ENCODE results near the gene DGCR6L.
"Not testable (repeated sequence)": the region's sequence is repeated elsewhere in the genome, so short reads cannot be mapped to it uniquely, and the experiment has no call there.

DGCR6L gene

GRCh38 chr22:20291249-20291586 is 28.6 kb downstream of the DGCR6L start:
- no peak overlapping the region for H3K27ac ChIP-seq (ENCODE audit: low read depth, low read length)
- H3K9ac ChIP-seq (ENCODE audit: low read length in 5 of 5): no peak overlapping the region
- H3K4me1 ChIP-seq (ENCODE audit: control insufficient read depth in 5 of 5, insufficient read depth in 5 of 5, low read length in 5 of 5): no peaks in the 10 kb centered on the region
- peaks cover 5 to 19% (median 11%) of the 10 kb centered on the region in 5 donors for H3K27me3 ChIP-seq (ENCODE audit: control insufficient read depth in 5 of 5, insufficient read depth in 4 of 5, low read length in 5 of 5)
- no peak overlapping the region for H3K4me3 ChIP-seq (ENCODE audit: low read depth in 1 of 5, low read length in 5 of 5)
- no peaks in the 10 kb centered on the region for H3K36me3 ChIP-seq (ENCODE audit: control insufficient read depth in 5 of 5, insufficient read depth in 5 of 5, low read length in 5 of 5)
- H3K9me3 ChIP-seq (ENCODE audit: control insufficient read depth in 5 of 5, low read length in 5 of 5): no peaks in the 10 kb centered on the region

GRCh38 chr22:20290578-20291248 is 29.1 kb downstream of the DGCR6L start:
- no peaks in the 10 kb centered on the region for H3K4me1 ChIP-seq (ENCODE audit: control insufficient read depth in 5 of 5, insufficient read depth in 5 of 5, low read length in 5 of 5)
- no peaks in the 10 kb centered on the region for H3K9me3 ChIP-seq (ENCODE audit: control insufficient read depth in 5 of 5, low read length in 5 of 5)
- peaks cover 5 to 19% (median 11%) of the 10 kb centered on the region in 5 donors for H3K27me3 ChIP-seq (ENCODE audit: control insufficient read depth in 5 of 5, insufficient read depth in 4 of 5, low read length in 5 of 5)
- H3K4me3 ChIP-seq (ENCODE audit: low read depth in 1 of 5, low read length in 5 of 5): no peak overlapping the region
- H3K36me3 ChIP-seq (ENCODE audit: control insufficient read depth in 5 of 5, insufficient read depth in 5 of 5, low read length in 5 of 5): no peaks in the 10 kb centered on the region
- H3K27ac ChIP-seq (ENCODE audit: low read depth, low read length): no peak overlapping the region
- no peak overlapping the region for H3K9ac ChIP-seq (ENCODE audit: low read length in 5 of 5)

GRCh38 chr22:20290045-20290392 is 29.8 kb downstream of the DGCR6L start:
- Histone ChIP-seq H3K27ac (ENCODE audit: low read depth, low read length) (no peak overlapping the region), H3K9ac (ENCODE audit: low read length in 5 of 5) (no peak overlapping the region), H3K36me3 (ENCODE audit: control insufficient read depth in 5 of 5, insufficient read depth in 5 of 5, low read length in 5 of 5) (no peaks in the 10 kb centered on the region), H3K4me1 (ENCODE audit: control insufficient read depth in 5 of 5, insufficient read depth in 5 of 5, low read length in 5 of 5) (no peaks in the 10 kb centered on the region), H3K27me3 (ENCODE audit: control insufficient read depth in 5 of 5, insufficient read depth in 4 of 5, low read length in 5 of 5) (peaks cover 5 to 19% (median 11%) of the 10 kb centered on the region in 5 donors), H3K9me3 (ENCODE audit: control insufficient read depth in 5 of 5, low read length in 5 of 5) (no peaks in the 10 kb centered on the region), H3K4me3 (ENCODE audit: low read depth in 1 of 5, low read length in 5 of 5) (no peak overlapping the region)

GRCh38 chr22:20289182-20290044 is 30.4 kb downstream of the DGCR6L start:
- H3K9ac ChIP-seq (ENCODE audit: low read length in 5 of 5): not testable (repeated sequence)

GRCh38 chr22:20286784-20287423 is 33.0 kb downstream of the DGCR6L start:
- H3K4me3 ChIP-seq (ENCODE audit: low read depth in 1 of 5, low read length in 5 of 5); H3K9me3 ChIP-seq (ENCODE audit: control insufficient read depth in 5 of 5, low read length in 5 of 5); H3K9ac ChIP-seq (ENCODE audit: low read length in 5 of 5); H3K27ac ChIP-seq (ENCODE audit: low read depth, low read length); H3K36me3 ChIP-seq (ENCODE audit: control insufficient read depth in 5 of 5, insufficient read depth in 5 of 5, low read length in 5 of 5); H3K4me1 ChIP-seq (ENCODE audit: control insufficient read depth in 5 of 5, insufficient read depth in 5 of 5, low read length in 5 of 5): not testable (repeated sequence)
- peaks cover 5 to 22% (median 15%) of the 10 kb centered on the region in 5 donors for H3K27me3 ChIP-seq (ENCODE audit: control insufficient read depth in 5 of 5, insufficient read depth in 4 of 5, low read length in 5 of 5)

More at GRCh38 chr22:20289182-20290044, 30.4 kb downstream of the DGCR6L start:
- not testable (repeated sequence) for H3K9me3 ChIP-seq (ENCODE audit: control insufficient read depth in 5 of 5, low read length in 5 of 5); H3K4me1 ChIP-seq (ENCODE audit: control insufficient read depth in 5 of 5, insufficient read depth in 5 of 5, low read length in 5 of 5); H3K36me3 ChIP-seq (ENCODE audit: control insufficient read depth in 5 of 5, insufficient read depth in 5 of 5, low read length in 5 of 5); H3K27ac ChIP-seq (ENCODE audit: low read depth, low read length); H3K4me3 ChIP-seq (ENCODE audit: low read depth in 1 of 5, low read length in 5 of 5)
- H3K27me3 ChIP-seq (ENCODE audit: control insufficient read depth in 5 of 5, insufficient read depth in 4 of 5, low read length in 5 of 5): peaks cover 5 to 19% (median 11%) of the 10 kb centered on the region in 5 donors

GRCh38 chr22:20286312-20286660 is 33.6 kb downstream of the DGCR6L start:
- not testable (repeated sequence) for H3K4me1 ChIP-seq (ENCODE audit: control insufficient read depth in 5 of 5, insufficient read depth in 5 of 5, low read length in 5 of 5); H3K9me3 ChIP-seq (ENCODE audit: control insufficient read depth in 5 of 5, low read length in 5 of 5); H3K9ac ChIP-seq (ENCODE audit: low read length in 5 of 5); H3K4me3 ChIP-seq (ENCODE audit: low read depth in 1 of 5, low read length in 5 of 5); H3K27ac ChIP-seq (ENCODE audit: low read depth, low read length); H3K36me3 ChIP-seq (ENCODE audit: control insufficient read depth in 5 of 5, insufficient read depth in 5 of 5, low read length in 5 of 5)
- peaks cover 5 to 17% (median 12%) of the 10 kb centered on the region in 5 donors for H3K27me3 ChIP-seq (ENCODE audit: control insufficient read depth in 5 of 5, insufficient read depth in 4 of 5, low read length in 5 of 5)

- not testable (repeated sequence) for H3K27ac ChIP-seq (ENCODE audit: low read depth, low read length); H3K9me3 ChIP-seq (ENCODE audit: control insufficient read depth in 5 of 5, low read length in 5 of 5); H3K36me3 ChIP-seq (ENCODE audit: control insufficient read depth in 5 of 5, insufficient read depth in 5 of 5, low read length in 5 of 5); H3K4me3 ChIP-seq (ENCODE audit: low read depth in 1 of 5, low read length in 5 of 5); H3K9ac ChIP-seq (ENCODE audit: low read length in 5 of 5); H3K4me1 ChIP-seq (ENCODE audit: control insufficient read depth in 5 of 5, insufficient read depth in 5 of 5, low read length in 5 of 5)
- peaks cover 2 to 11% (median 8%) of the 10 kb centered on the region in 5 donors for H3K27me3 ChIP-seq (ENCODE audit: control insufficient read depth in 5 of 5, insufficient read depth in 4 of 5, low read length in 5 of 5)
Observed at GRCh38 chr22:20285473-20286311, 34.2 kb downstream of the DGCR6L start.

- Histone ChIP-seq H3K4me1 (ENCODE audit: control insufficient read depth in 5 of 5, insufficient read depth in 5 of 5, low read length in 5 of 5) (no peaks in the 10 kb centered on the region), H3K36me3 (ENCODE audit: control insufficient read depth in 5 of 5, insufficient read depth in 5 of 5, low read length in 5 of 5) (no peaks in the 10 kb centered on the region), H3K4me3 (ENCODE audit: low read depth in 1 of 5, low read length in 5 of 5) (no peak overlapping the region)
Observed at GRCh38 chr22:20284471-20285086, 35.3 kb downstream of the DGCR6L start.

GRCh38 chr22:20283674-20284066 is 36.2 kb downstream of the DGCR6L start:
- H3K4me1 ChIP-seq (ENCODE audit: control insufficient read depth in 5 of 5, insufficient read depth in 5 of 5, low read length in 5 of 5): no peaks in the 10 kb centered on the region
- H3K36me3 ChIP-seq (ENCODE audit: control insufficient read depth in 5 of 5, insufficient read depth in 5 of 5, low read length in 5 of 5): no peaks in the 10 kb centered on the region
- H3K27me3 ChIP-seq (ENCODE audit: control insufficient read depth in 5 of 5, insufficient read depth in 4 of 5, low read length in 5 of 5): peaks cover 0 to 5% (median under 1%) of the 10 kb centered on the region in 5 donors
- no peak overlapping the region for H3K9ac ChIP-seq (ENCODE audit: low read length in 5 of 5)
- H3K9me3 ChIP-seq (ENCODE audit: control insufficient read depth in 5 of 5, low read length in 5 of 5): no peaks in the 10 kb centered on the region
- H3K4me3 ChIP-seq (ENCODE audit: low read depth in 1 of 5, low read length in 5 of 5): no peak overlapping the region
- no peak overlapping the region for H3K27ac ChIP-seq (ENCODE audit: low read depth, low read length)

More at GRCh38 chr22:20284471-20285086, 35.3 kb downstream of the DGCR6L start:
- peaks cover 0 to 5% (median 4%) of the 10 kb centered on the region in 5 donors for H3K27me3 ChIP-seq (ENCODE audit: control insufficient read depth in 5 of 5, insufficient read depth in 4 of 5, low read length in 5 of 5)
- H3K27ac ChIP-seq (ENCODE audit: low read depth, low read length): no peak overlapping the region
- no peaks in the 10 kb centered on the region for H3K9me3 ChIP-seq (ENCODE audit: control insufficient read depth in 5 of 5, low read length in 5 of 5)
- no peak overlapping the region for H3K9ac ChIP-seq (ENCODE audit: low read length in 5 of 5)
